Vagina (tissue), 2 donors: ENCODE data around the gene MIEF1.

Source experiments
- POLR2A ChIP-seq, 2 donors: fragments of 450-650 bp; IDR thresholded peaks; one replicate each; pipeline ENCODE4 v1.6.1; 2017; ENCODE audit warnings: antibody characterized with exemption in 2 of 2, mild to moderate bottlenecking in 2 of 2, moderate library complexity in 2 of 2
- POLR2AphosphoS5 ChIP-seq, 2 donors: sonication (generic); formaldehyde crosslinking; IDR thresholded peaks; one replicate each; pipeline ENCODE4 v1.9.0; 2017; ENCODE audit warnings: antibody characterized with exemption in 2 of 2, mild to moderate bottlenecking in 2 of 2, low read depth in 1 of 2; ENCODE audit not compliant: insufficient read depth in 1 of 2
- TF ChIP-seq, protein P1 (sequence below), 3 experiments: fragments of 450-650 bp in 2 of 3; fragments of 200-600 bp in 1 of 3; sonication (generic) in 1 of 3; IDR thresholded peaks; one replicate each; pipeline ENCODE4 v1.5.1; 2017 to 2019; ENCODE audit warnings: antibody characterized with exemption in 3 of 3, mild to moderate bottlenecking in 2 of 3, moderate library complexity in 2 of 3

DNA sequence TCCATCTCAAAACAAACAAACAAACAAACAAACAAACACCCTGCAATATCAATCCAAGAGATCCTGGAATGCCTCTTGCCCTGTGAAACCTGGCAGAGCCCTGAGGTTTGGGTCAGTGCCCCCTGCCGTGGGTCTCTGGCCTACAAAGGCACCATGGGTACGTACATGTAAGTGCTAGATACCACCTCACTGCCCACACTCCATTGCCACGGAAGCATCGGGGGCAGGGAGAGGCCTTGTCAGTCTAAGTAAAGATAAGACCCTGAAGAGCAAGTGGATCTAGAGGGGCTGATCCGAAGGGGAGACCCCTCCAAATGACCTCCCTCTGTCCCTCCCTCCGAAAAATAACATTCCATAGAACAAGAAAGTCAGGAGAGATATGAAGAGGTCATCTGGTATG, 2.0 kb upstream of the MIEF1 start:
- TF ChIP-seq POLR2A (IDR thresholded peaks at IDR 0.05) (no peak), POLR2AphosphoS5 (IDR thresholded peaks at IDR 0.05; ENCODE audit: insufficient read depth in 1 of 2, low read depth in 1 of 2) (no peak)
- TF ChIP-seq, protein P1, sequence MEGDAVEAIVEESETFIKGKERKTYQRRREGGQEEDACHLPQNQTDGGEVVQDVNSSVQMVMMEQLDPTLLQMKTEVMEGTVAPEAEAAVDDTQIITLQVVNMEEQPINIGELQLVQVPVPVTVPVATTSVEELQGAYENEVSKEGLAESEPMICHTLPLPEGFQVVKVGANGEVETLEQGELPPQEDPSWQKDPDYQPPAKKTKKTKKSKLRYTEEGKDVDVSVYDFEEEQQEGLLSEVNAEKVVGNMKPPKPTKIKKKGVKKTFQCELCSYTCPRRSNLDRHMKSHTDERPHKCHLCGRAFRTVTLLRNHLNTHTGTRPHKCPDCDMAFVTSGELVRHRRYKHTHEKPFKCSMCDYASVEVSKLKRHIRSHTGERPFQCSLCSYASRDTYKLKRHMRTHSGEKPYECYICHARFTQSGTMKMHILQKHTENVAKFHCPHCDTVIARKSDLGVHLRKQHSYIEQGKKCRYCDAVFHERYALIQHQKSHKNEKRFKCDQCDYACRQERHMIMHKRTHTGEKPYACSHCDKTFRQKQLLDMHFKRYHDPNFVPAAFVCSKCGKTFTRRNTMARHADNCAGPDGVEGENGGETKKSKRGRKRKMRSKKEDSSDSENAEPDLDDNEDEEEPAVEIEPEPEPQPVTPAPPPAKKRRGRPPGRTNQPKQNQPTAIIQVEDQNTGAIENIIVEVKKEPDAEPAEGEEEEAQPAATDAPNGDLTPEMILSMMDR (IDR thresholded peaks at IDR 0.05): no peak
